Measurements from ENCODE around the gene GLS. TPM values are rescaled to one million over a fixed set of nuclear protein-coding genes. Genes with fewer than 3 reads are reported as not detected.

GLS gene
- total and polyA plus RNA-seq, 2 of the 13 experiments (the other 11 are each of a cell fraction or from before 2014, with no cell fraction given) = 78.6 to 183 TPM

- TF ChIP-seq ZBTB3 (CRISPR knock-in tag; IDR thresholded peaks at IDR 0.05; ENCODE audit: borderline replicate concordance, low read depth) = peak; percentile 58; the same call in 1 of the 2 replicates
- peak; percentile 27; the same call in 1 of the 2 replicates for TF ChIP-seq CTCF (CRISPR knock-in tag; IDR thresholded peaks at IDR 0.05)
- TF ChIP-seq NKX3-1 (CRISPR knock-in tag; IDR thresholded peaks at IDR 0.05) = peak; percentile 72; the same call in 1 of the 2 replicates
- TF ChIP-seq MAZ (IDR thresholded peaks at IDR 0.05; ENCODE audit: borderline replicate concordance, low read depth, low read length) = peak; percentile 99
- peak; percentile 96 for TF ChIP-seq MAZ (CRISPR knock-in tag; IDR thresholded peaks at IDR 0.05; ENCODE audit: low read depth)
- no peak for TF ChIP-seq ZBTB33 (CRISPR knock-in tag; IDR thresholded peaks at IDR 0.05)
- TF ChIP-seq HNF1B (CRISPR knock-in tag; IDR thresholded peaks at IDR 0.05) = peak; percentile 96
- TF ChIP-seq MLLT10 (CRISPR knock-in tag; IDR thresholded peaks at IDR 0.05) = no peak
- peak; percentile 92 for TF ChIP-seq PAXIP1 (CRISPR knock-in tag; conservative IDR thresholded peaks at IDR 0.05)
- TF ChIP-seq ZFP36 (IDR thresholded peaks at IDR 0.05; ENCODE audit: borderline replicate concordance, low read depth, low read length, partially characterized antibody) = no peak
- TF ChIP-seq ZNF205 (CRISPR knock-in tag; IDR thresholded peaks at IDR 0.05) = peak; percentile 89; the same call in 1 of the 2 replicates
- TF ChIP-seq MTERF4 (CRISPR knock-in tag; IDR thresholded peaks at IDR 0.05) = 0 out of 2 replicates have a peak, but pooled peaks have one; percentile 15
Measured at GRCh38 chr2:191013932-191014652, 133.5 kb downstream of the GLS start, which contains the start of gene STAT1 (continued).

Data from HepG2 (cell line).